ENCODE results near the gene UAP1L1. TPM values are rescaled to one million over a fixed set of nuclear protein-coding genes. Genes with fewer than 3 reads are reported as not detected.

Gene UAP1L1
- total and polyA plus RNA-seq, 2 of the 8 experiments (the other 6 are each of a cell fraction or from before 2014, with no cell fraction given), result 2.0 to 5.4 TPM

DNA sequence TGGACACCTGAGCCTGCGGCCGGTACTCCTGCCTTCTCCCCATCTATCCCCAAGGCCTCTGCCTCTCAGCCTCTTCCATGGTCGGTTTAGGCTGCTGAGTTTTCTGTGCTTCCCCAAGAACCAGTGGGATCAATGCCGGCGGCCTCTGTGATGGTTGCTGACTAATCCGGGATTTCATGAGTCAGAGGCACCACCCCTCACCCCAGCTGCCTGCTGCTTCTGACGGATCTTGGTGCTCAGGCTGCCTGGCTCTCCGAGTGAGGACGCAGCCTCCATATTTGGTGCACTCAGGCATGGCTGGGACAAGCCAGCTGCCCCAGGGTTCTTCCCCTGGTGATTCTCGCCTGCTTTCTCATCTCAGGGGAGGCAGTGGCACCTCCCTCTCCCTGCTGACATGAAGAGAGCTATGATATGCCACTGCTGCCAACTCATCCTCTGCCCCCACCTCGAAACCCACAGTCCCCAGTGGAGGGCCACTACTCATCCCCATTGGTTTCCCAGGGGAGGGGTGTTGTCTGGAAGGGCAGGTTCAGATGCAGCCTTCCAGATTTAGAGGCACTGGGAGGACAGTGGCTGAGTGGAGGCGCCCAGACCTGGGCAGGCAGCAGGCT is 6.2 kb downstream of the UAP1L1 start (continued):
- no peak for TF ChIP-seq SRF (IDR thresholded peaks at IDR 0.05; ENCODE audit: low read depth, low read length)
- TF ChIP-seq MAFK (IDR thresholded peaks at IDR 0.05; ENCODE audit: low read depth, low read length), result peak; percentile 68; the same call in 1 of the 2 replicates
- TF ChIP-seq GTF2F1 (IDR thresholded peaks at IDR 0.05; ENCODE audit: borderline replicate concordance, low read depth, low read length), result no peak
